IPS DF 4.7 (cell line): ENCODE data around the gene NUMBL.

ENCODE experiments used
- DNase-seq: peaks from one replicate; pipeline ENCODE4 v3.0.0-alpha.2; 2013; ENCODE audit warnings: low spot score; ENCODE audit errors: extremely low read depth

Gene NUMBL

DNA sequence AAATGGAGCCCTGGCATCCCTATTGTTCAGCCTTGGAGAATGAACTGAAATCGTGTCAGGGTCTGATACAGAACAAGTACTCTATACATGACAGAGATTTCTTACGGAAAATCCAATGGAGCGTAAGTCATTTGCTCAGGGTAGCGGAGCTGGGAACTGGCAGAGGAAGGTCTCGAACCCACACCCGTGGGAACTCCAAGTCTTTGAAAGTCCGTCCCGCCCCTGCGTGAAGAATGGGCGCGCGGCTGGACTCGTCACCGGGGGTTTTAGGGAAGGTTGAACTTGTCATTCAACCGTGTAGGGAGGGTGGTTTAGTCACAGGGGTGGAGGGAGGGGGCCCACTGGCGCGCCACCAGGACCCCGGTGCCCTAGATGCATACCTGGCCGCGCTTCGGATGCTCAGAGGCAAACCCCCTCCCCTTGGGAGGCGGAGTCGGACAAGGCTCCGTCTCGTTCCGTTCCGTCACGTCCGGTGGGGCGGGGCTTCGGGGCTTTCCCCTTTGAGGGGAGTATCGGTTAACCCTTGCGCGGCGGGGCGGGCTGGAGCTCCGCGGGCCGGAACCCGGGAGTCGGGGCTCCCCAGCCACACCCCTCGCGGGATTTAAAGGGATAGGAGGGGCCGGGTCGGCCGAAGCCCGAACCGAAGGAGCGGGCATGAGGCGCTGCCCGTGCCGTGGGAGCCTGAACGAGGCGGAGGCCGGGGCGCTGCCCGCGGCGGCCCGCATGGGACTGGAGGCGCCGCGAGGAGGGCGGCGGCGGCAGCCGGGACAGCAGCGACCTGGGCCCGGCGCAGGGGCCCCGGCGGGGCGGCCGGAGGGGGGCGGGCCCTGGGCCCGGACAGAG is 26.3 kb upstream of the NUMBL start, which contains the start of the genes COQ8B and ITPKC:
COQ8B (minus strand) TSS at position 405 of the 843 bp plus-strand sequence. CDS start 2,254 bp downstream, outside the sequence.
ITPKC (plus strand) TSS at position 631 of the 843 bp plus-strand sequence; CDS start at position 655, 24 bp downstream.
- peak; percentile 75 for DNase-seq

DNA sequence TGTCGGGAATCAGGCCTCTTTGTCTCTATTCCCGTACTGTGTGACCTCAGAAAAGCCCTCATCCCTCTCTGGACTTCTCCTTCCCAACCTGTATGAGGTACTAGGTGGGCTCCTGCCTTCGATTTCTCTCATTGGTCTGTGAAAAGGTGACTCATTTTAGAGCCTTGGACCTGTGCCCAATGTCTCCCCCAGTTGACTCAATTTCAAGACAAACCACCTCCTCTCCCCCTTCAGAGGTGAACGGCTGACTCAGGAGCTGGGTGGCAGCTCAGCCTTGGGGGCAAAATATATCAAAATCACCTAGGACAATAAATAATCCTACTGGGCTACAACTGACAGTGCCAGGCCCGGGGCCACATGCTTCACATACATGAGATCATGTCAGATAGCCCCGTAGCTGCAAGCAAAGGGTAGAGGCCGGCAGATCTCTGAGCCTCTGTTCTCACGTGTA is 25.6 kb upstream of the NUMBL start:
- no peak for DNase-seq

DNA sequence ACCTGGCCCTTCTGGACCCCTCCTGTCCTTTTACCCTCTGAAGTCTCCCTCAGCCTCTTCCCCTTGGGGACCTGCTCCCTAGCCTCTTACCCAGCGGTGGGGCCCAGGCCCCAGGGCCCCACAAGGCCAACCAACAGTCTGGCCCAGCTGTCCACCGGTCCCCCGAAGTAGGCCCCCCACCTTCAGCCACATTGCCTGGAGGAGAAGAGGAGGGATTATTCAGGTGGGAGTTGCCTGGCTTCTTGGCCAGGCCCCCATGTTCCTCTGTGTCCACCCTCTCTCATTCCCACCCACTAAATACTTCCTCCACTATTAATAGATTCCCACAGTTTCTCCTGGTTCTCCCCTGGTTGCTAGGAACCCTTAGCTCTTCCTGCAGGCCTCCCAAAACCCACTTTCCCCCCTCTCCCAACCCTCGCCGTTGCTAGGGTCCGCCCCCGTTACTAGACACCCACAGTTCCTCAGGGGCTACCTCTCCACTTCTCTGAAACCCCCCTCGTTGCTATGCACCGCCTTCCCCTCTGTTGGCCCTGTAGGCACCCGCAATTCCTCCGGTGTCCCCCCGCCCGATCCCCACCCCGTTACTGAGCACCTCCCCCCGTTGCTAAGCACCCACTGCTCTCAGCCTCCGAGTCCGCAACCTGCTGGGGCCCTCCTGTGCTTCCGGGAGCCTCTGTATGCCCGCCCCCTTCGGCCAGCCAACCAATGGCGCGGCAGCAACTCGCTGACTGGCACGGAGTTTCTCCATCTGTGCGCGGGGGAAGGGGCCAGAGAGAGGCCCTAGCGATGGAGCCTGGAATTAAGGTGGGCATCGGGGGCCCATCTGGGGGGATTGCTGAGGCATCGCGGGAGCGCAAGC is 24.2 kb upstream of the NUMBL start:
- DNase-seq, result no peak

DNA sequence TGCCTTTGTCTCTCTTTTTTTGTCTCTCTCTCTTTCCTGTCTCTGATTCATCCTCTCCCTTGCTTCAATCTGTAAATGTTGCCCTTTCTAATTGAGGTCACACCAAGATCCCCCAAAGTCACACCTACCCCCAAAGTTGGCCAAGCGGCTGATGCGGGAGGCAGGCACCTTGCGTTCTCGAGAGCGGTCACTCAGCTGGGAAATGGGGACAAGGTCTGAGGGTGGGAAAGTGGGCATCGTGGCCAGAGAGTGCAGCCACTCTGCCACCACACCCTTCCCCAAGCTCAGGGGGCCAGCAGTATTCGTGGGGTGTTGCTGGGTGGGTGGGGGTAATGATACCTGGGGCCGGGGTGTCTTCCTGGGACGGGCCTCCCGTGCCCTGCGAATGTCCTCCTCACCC is 23.5 kb upstream of the NUMBL start:
- no peak for DNase-seq

DNA sequence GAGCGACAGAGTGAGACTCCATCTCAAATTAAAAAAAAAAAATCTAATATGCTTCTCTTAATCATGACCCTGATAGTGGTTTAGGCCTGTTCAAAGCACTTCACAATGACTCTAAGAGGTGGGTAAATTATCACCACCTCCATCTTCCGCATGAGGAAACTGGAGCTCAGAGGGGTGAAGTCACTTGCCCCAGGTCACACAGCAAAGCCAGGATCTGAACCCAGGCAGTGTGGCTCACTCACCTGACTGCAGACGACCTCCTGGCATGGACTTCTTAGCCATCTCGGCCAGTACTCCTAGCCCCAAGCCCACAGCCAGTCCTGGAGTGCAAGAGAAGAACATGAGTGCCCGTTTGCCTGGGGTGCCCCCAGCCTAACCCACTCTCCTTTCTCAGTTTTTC is 19.4 kb upstream of the NUMBL start:
- no peak for DNase-seq

DNA sequence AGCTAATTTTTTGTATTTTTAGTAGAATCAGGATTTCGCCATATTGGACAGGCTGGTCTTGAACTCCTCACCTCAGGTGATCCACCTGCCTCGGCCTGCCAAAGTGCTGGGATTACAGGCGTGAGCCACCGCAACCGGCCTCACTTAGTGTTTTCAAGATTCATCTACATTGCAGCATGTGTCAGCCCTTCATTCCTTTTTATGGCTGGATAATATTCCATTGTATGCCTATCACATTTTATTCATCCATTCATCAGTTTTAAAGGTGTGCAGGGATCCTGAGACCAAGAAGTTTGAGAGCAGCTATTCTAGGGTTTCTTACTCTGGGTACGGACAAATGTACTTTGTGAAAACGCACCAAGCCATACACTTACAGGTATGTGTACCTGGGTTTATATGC is 17.2 kb upstream of the NUMBL start:
- DNase-seq, result no peak

DNA sequence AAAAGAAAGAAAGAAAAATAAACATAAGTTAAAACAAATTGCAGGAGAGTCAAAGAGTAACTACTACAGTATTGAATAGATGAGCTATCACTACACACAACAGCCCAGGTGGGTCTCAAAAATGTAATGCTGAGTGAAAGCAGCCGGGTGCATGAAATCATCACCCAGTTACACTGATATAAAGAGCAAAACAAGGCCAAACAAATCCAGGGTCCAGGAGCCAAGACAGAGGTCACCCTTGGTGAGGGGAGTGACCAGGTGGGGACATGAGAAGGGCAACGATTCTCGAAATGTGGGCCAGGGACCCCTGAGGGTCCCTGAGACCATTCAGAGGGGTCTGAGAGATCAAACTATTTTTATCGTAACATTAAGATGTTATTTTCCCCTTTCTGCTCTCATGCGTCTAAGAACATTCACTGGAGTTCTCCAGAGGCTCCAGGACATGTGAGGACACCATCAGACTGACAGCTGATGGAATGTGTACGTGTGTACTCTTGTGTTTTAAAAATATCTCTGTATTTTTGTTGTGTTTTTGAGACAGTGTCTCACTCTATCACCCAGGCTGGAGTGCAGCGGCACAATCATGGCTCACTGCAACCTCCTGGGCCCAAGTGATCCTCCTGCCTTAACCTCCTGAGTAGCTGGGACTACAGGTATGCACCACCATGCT is 15.6 kb upstream of the NUMBL start:
- no peak for DNase-seq

DNA sequence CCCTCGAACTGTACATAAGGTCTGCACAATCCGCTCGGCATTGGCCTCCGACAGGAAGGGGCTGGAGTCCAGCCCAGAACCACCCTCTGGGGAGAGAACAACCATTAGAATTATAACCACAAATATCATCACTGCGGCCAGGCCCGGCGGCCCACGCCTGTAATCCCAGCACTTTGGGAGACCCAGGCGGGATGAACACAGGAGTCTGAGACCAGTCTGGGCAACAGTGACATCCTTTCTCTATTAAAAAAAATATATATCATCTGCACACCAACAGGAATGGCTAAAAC is 14.9 kb upstream of the NUMBL start:
- no peak for DNase-seq

DNA sequence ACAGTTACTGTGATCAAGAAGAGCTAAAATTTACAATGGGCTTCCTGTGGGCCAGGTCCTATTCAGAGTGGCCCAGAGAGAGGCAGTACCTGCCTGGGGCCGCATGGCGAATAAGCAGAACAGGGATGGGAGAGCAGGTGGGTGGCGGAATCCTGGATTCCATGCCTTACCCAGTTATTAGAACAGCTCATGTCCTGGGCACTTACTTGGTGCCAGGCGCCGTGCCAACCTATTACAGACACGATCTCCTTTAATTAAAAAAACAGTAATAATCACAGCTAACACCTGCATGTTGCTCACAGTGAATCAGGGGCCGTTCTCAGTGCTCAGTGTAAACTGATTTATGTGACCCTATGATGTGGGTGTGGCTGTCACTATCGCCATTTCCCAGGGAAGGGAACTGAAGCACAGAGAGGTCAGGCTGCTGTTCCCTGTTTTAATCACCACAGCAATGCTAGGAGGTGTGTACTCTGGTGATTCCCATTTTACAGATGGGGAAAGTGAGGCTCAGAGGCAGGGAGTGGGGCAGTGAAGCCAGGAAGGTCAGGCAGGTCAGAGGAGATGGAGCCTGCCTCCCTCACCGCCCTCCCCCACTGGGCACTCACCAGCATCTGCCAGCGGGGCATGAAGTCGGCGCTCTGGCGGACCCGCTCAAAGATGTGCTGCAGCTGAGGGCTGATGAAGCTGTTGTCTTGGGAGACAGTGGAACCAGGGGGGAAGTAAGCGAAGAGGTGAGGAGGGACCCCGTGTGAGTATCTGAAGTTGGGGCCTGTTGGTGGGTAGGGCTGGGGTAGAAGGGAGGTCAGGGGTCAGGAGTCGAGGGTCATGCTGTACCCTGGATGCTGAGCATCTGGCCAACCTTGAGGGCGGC is 14.3 kb upstream of the NUMBL start:
- no peak for DNase-seq

DNA sequence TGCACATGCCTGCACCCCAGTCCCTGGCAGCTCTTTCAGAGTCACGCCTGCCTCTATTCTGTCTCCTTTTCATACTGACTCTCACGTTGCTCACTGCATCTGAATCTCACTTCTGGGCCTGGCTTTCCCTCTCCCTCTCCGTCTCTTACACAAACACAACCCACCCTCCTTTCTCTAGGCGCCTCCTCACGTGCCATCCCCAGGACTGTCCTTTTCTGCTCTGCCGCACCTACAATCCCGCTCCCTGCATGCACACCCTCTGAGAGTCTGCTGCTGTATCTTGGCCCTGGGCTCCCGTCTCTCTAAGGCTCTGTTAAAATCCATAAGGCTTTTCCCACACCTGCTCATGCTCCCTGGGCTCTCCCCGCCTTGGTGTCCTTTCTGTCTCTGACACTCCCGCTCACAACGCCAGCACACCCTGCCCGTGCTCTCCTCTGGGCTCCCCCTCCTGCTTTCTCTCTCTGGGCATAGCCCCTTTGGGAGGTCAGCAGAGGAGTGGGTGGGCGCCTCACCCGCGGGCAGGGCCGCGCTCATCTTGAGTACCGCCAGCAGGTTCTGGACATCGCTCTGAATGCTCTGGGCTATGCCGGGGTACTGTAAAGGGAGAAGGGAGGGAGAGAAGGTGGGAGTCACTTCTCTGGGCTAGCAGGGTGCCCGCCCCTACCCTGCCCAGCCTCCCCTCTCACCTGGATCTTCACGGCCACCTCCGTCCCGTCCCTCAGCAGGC is 12.7 kb upstream of the NUMBL start:
- no peak for DNase-seq

DNA sequence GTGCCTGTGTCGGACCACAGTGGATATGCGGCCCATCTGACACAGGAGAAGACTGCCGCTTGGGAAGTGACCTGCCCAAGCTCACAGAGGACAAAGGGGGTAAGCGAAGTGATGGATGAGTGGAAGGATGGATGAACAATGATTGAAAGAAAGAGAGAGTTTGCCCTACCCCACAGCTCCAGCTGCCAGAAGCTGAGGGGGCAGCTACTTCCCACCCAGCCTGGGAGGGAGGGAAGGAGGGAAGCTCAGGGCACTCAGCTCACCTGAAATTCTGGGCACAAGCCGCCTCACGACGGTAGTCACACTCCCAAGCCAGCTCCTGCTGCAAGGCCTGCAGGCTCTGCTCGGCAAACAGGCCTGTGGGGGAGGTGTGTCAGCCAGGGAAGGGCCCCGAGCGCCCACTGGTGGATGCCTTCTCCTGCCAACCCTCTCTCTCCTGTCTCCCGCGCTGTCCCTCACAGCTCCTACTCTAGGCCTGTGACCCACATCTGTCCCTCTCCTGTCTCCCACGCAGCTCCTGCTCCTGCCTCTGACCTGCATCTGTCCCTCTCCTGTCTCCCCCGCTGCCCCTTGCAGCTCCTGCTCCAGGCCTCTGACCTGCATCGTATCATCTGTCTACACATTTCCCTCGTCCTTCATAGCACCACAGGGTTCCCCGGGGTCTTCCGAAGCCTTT is 12.0 kb upstream of the NUMBL start:
- DNase-seq, result no peak

DNA sequence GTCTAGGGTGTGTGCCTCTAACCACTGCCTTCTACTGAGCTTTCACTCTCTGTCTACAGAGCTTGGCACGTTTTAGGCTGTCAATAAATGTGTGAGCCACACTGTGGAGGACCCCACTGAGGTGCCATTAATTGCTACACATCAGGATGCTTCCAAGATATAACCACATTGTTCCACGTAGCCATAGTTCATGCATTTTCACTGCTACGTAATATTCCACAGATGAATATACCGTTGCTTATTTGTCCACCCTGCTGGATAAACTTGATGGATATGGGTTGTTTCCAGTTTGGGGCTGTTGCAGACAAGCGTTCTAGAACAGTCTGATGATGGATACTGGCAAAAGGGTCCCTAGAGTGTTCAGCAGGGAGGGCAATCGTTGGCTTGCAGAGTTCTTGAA is 11.3 kb upstream of the NUMBL start:
- no peak for DNase-seq

DNA sequence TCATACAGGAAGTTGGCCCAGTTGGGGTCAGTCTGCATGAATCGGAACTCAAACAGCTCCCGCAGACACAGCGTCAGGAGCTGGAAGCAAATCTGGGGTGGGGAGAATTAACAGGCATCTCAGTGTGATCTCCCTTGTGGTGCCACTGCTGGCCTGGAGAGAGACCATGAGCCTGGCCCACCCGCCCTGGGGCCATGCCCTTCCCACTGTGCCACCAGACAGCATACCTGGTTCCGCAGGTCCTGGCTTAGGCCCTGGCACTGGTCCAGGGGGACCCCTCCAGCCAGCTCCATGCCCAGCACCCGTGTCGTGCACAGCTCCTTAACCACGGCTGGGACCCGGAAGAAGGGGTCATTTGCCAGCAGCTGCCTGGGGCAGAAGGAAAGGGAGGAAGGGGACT is 9.6 kb upstream of the NUMBL start:
- no peak for DNase-seq

DNA sequence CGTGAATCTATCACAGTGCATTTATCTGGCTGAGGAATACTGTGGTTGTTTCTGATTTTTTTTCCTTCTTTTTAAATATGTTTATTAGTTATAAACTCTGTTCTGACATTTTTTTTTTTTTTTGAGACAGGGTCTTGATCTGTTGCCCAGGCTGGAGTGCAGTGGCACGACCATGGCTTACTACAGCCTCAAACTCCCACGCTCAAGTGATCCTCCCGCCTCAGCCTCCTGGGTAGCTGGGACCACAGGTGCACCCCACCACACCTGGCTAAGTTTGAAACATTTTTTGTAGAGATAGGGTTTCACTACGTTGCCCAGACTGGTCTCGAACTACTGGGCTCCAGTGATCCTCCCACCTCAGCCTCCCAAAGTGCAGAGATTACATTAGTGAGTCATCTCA is 6.6 kb upstream of the NUMBL start:
- DNase-seq, result no peak

DNA sequence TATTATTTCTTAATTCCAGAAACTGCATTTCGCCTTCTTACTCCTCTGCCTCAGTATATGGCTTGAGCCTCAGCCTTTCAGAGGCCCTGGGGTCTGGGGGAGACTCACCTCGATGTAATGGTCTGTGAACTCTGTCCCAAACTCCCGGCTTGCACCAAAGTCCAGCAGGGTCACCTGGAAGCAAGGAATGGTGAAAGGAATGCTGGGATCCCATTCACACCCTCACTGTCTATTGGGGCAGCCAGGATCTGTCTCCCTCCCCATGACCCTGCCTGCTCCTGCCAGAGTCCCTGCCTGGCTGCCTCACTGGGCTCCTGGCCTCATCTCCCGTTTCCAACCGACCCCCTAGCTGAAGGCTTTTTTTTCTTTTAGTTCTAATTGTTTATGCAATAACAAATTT is 5.4 kb upstream of the NUMBL start:
- DNase-seq, result no peak

DNA sequence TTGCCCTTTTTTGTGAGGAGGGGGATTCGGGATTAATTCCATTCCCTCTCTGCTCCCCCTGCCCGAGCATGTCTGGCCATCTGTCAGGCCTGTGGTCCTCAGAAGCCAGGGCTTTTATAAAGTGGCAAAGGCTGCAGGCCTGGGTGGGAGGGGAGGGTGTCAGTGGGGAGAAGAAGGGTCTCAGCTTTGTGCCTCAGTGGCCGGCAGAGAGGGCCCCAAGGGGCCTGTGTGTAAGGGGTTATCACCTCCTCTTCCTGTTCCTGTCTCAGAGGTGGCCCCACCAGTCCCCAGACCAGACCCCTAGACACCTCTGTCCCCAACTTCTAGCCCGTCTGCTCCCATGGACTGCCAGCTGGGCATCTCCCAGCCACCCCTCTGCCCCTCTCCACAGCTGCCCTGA is 3.4 kb upstream of the NUMBL start:
- no peak for DNase-seq

DNA sequence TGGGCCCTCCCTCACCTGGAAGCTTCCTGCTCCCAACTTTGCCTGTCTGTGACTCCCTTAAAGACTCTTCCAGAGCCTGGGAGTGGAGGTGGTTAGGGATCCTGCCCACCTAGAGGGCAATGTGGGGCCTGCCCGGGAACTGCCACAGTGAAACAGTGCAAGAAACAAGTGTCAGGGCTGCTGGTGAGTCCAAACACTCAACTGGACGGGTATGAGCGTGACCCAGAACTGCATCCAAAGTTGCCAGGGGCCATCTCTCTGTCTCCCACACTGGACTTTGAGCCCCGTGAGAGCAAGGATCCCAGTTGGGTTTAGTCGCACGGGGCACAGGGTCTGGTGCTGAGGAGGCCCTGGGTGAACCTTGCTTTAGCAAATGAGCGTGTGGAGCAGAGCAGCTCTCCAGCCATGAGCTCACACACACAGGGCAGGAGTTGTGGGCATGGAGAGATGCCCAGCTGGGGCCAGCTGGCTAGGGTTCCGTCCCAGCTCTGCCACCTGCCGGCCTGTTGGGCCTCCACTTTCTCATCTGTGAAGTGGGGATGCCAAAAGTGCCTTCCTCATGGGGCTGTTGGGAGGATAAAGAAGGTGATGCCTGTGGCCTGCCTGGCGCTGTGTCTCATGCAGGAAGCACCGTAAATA is 2.8 kb upstream of the NUMBL start:
- DNase-seq, result no peak

DNA sequence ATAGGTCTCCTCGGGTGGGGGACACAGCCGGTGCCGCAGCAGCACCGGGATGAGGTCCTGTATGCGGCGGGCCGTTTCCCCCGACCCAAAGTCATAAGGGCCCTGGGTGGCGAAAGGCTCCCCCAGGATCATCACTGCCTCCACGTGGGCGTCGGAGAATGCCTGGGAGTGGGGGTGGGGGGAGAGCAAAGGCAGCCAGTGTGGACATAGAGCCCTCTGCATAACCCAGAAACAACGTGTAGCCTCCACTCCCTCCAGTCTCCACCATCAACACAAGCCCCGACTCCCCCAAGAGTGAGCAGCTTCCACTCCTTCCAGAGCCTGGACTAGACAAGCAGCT is 1.7 kb upstream of the NUMBL start:
- no peak for DNase-seq

DNA sequence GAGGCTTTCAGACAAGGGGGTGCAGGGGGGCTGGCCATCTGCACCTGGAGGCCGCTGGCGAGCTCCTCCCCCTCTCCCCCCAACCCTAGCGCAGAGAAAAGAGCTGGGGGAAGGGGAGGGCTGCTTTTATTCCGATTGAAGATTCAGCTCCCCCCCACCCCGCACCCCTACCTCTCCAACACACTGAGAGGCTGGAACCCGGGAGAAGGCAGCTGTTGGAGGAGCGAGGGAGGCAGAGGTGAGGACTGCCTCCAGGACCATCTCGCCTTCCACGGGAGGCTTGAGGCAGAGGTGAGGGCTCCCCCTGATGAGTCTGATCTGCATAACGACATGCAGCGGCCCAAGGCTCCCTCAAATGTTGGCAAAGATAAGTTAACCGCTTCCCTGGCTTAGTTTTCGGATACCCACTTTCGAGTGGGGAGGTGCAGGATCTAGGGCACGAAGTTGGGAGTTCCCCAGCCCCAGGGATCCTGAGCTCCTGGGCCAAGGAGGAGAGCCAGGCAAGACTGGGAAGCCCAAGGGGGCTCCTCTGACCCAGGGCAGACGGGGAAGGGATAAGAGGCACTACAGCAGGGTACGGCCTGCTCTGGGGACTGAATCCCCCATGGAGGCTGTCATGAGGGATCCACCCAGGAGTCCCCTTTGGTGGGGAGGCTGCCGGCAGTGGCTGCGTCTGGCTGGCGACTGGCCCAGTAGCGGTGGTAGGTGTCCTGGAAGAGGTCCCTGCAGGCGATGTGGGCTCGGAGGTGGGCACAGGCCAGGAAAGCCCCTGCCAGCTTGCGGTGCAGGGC is 1.2 kb upstream of the NUMBL start:
- DNase-seq, result no peak
